A549 treated with dexamethasone at 1 μM for 4 hours (cell line): ENCODE results near the gene PTCRA. TPM values are rescaled to one million over a fixed set of nuclear protein-coding genes. Genes with fewer than 3 reads are reported as not detected.

Experiments
- total RNA-seq: library from RNA; stranded (reverse); fragments of 200-300 nt; extraction: Qiagen RNA extraction; gene quantifications from 5 replicates; pipeline ENCODE4 v1.2.3, GENCODE V29; 2022

Gene PTCRA
- not detected in 5 replicates for total RNA-seq

GRCh38 chr6:42915732-42916131, at the start of gene PTCRA:
Gene PTCRA (plus strand): TSS chr6:42916053. CDS start chr6:42916070, 17 bp downstream.

GRCh38 chr6:42879372-42880239, 36.2 kb upstream of the PTCRA start, which contains the start of gene RPL7L1:
Gene RPL7L1 (plus strand): TSS chr6:42879616. CDS start chr6:42879911, 295 bp downstream.

GRCh38 chr6:42928986-42929820, 13.3 kb downstream of the PTCRA start, which contains the start of gene CNPY3:
Gene CNPY3 (plus strand): TSS chr6:42929480. CDS start chr6:42929571, 91 bp downstream.

GRCh38 chr6:42960243-42961019, 44.6 kb downstream of the PTCRA start, which contains the start of gene GNMT:
Gene GNMT (plus strand): TSS chr6:42960754. CDS start chr6:42960768, 14 bp downstream.

Other genes starting within 250 kb of the PTCRA start
- gene PRPH2, start 193.5 kb upstream of the PTCRA start, total RNA-seq, result not detected in 5 replicates
- gene TBCC, start 169.9 kb upstream of the PTCRA start, total RNA-seq, result 14.8 to 16.7 TPM (median 16.0 TPM) in 5 replicates
- gene BICRAL, start 134.0 kb upstream of the PTCRA start, total RNA-seq, result 2.5 to 3.7 TPM (median 3.2 TPM) in 5 replicates
- 63.6 to 78.7 TPM (median 69.2 TPM) in 5 replicates for gene RPL7L1, start 36.4 kb upstream of the PTCRA start, total RNA-seq
- 33.9 to 43.7 TPM (median 41.4 TPM) in 5 replicates for gene CNPY3, start 13.4 kb downstream of the PTCRA start, total RNA-seq
- 0.08 to 0.19 TPM (median 0.13 TPM) in 4 of 5 replicates, not detected in the other for gene GNMT, start 44.7 kb downstream of the PTCRA start, total RNA-seq
- gene PEX6, start 63.1 kb downstream of the PTCRA start, total RNA-seq, result 5.8 to 10.5 TPM (median 10.1 TPM) in 5 replicates
- gene PPP2R5D, start 68.5 kb downstream of the PTCRA start, total RNA-seq, result 28.4 to 31.5 TPM (median 29.7 TPM) in 5 replicates
- 93.9 to 110 TPM (median 98.0 TPM) in 5 replicates for gene MEA1, start 97.9 kb downstream of the PTCRA start, total RNA-seq
- gene KLHDC3, start 98.2 kb downstream of the PTCRA start, total RNA-seq, result 25.9 to 28.6 TPM (median 27.3 TPM) in 5 replicates
- gene RRP36, start 105.6 kb downstream of the PTCRA start, total RNA-seq, result 70.2 to 79.1 TPM (median 72.4 TPM) in 5 replicates
- gene CUL7, start 137.8 kb downstream of the PTCRA start, total RNA-seq, result 5.4 to 8.8 TPM (median 8.4 TPM) in 5 replicates
- 51.6 to 56.6 TPM (median 55.3 TPM) in 5 replicates for gene MRPL2, start 143.4 kb downstream of the PTCRA start, total RNA-seq
- gene KLC4, start 143.6 kb downstream of the PTCRA start, total RNA-seq, result 4.9 to 8.2 TPM (median 6.4 TPM) in 5 replicates
- gene PTK7, start 160.3 kb downstream of the PTCRA start, total RNA-seq, result 4.0 to 5.0 TPM (median 4.4 TPM) in 5 replicates